Mesenchymal stem cell (in vitro differentiated cells and primary cell): ENCODE measurements around the gene MRPL50.

Experiments
- DNase-seq: peaks from one replicate; pipeline ENCODE4 v3.0.0-alpha.2; 2013
- H2AFZ ChIP-seq: one replicate; pipeline ENCODE4 v1.6.1; 2013; ENCODE audit warnings: low read depth, mild to moderate bottlenecking, control low read depth, inconsistent platforms, low read length, moderate library complexity
- H2AK5ac ChIP-seq: 2 replicates; pipeline ENCODE4 v1.6.1; 2013; ENCODE audit warnings: low read length, moderate library complexity, mild to moderate bottlenecking, inconsistent platforms; ENCODE audit not compliant: severe bottlenecking
- H2BK120ac ChIP-seq: one replicate; pipeline ENCODE4 v1.6.1; 2013; ENCODE audit warnings: low read depth, mild to moderate bottlenecking, inconsistent platforms, low read length, moderate library complexity
- H2BK12ac ChIP-seq, 2 experiments: one replicate each; pipeline ENCODE4 v1.6.1; 2013; ENCODE audit warnings: inconsistent platforms in 2 of 2, low read length in 2 of 2, mild to moderate bottlenecking in 2 of 2, moderate library complexity in 2 of 2, control low read depth in 1 of 2
- H2BK15ac ChIP-seq: one replicate; pipeline ENCODE4 v1.6.1; 2013; ENCODE audit warnings: mild to moderate bottlenecking, low read depth, inconsistent platforms; ENCODE audit not compliant: poor library complexity, severe bottlenecking
- H2BK5ac ChIP-seq: 2 replicates; pipeline ENCODE4 v1.6.1; 2013; ENCODE audit warnings: low read depth, mild to moderate bottlenecking, low read length, control low read depth, inconsistent platforms; ENCODE audit not compliant: poor library complexity, severe bottlenecking
- H3K14ac ChIP-seq, 2 experiments: one replicate each; pipeline ENCODE4 v1.6.1; 2013; ENCODE audit warnings: inconsistent platforms in 2 of 2, low read length in 2 of 2, control low read depth in 1 of 2, mild to moderate bottlenecking in 1 of 2, moderate library complexity in 1 of 2
- H3K18ac ChIP-seq, 2 experiments: one replicate each; pipeline ENCODE4 v1.6.1; 2013; ENCODE audit warnings: inconsistent platforms in 2 of 2, low read length in 2 of 2, control low read depth in 1 of 2, low read depth in 1 of 2, mild to moderate bottlenecking in 1 of 2
- H3K23ac ChIP-seq, 2 experiments: one replicate each; pipeline ENCODE4 v1.6.1; 2013; ENCODE audit warnings: inconsistent platforms in 2 of 2, low read length in 2 of 2, mild to moderate bottlenecking in 2 of 2, moderate library complexity in 2 of 2, control low read depth in 1 of 2
- H3K27ac ChIP-seq: 2 replicates; pipeline ENCODE4 v1.5.1; 2013; ENCODE audit warnings: mild to moderate bottlenecking, moderate library complexity, low read length, control low read depth, inconsistent platforms; ENCODE audit not compliant: poor library complexity, severe bottlenecking
- H3K27me3 ChIP-seq, 2 experiments: 2 replicates each; pipeline versions ENCODE4 v1.6.1 to v1.7.0; 2013; ENCODE audit warnings: low read length in 2 of 2, mild to moderate bottlenecking in 2 of 2, moderate library complexity in 2 of 2, control low read depth in 1 of 2, inconsistent platforms in 1 of 2; ENCODE audit not compliant: control insufficient read depth in 1 of 2, insufficient read depth in 1 of 2
- H3K36me3 ChIP-seq, 2 experiments: 2 replicates each; pipeline versions ENCODE4 v1.6.1 to v1.7.0; 2013; ENCODE audit warnings: low read length in 2 of 2, control low read depth in 1 of 2, inconsistent platforms in 1 of 2, low read depth in 1 of 2, mild to moderate bottlenecking in 1 of 2; ENCODE audit not compliant: insufficient read depth in 2 of 2, control insufficient read depth in 1 of 2
- H3K4ac ChIP-seq, 2 experiments: one replicate each; pipeline ENCODE4 v1.6.1; 2013; ENCODE audit warnings: inconsistent platforms in 2 of 2, low read length in 2 of 2, mild to moderate bottlenecking in 2 of 2, moderate library complexity in 2 of 2, control low read depth in 1 of 2, low read depth in 1 of 2
- H3K4me1 ChIP-seq: 2 replicates; pipeline ENCODE4 v1.6.1; 2013; ENCODE audit warnings: low read depth, low read length, control low read depth; ENCODE audit not compliant: control insufficient read depth, insufficient read depth
- H3K4me2 ChIP-seq: 2 replicates; pipeline ENCODE4 v1.6.1; 2013; ENCODE audit warnings: low read length, mild to moderate bottlenecking, inconsistent platforms; ENCODE audit not compliant: poor library complexity, severe bottlenecking
- H3K4me3 ChIP-seq, 2 experiments: 2 replicates each; pipeline versions ENCODE4 v1.5.1 to v1.7.0; 2013; ENCODE audit warnings: low read length in 2 of 2, mild to moderate bottlenecking in 2 of 2, control low read depth in 1 of 2, low read depth in 1 of 2; ENCODE audit not compliant: insufficient read depth in 1 of 2
- H3K79me1 ChIP-seq: replicated peaks from 2 replicates; pipeline ENCODE4 v1.6.1; 2013; ENCODE audit warnings: mild to moderate bottlenecking, control low read depth, low read length, inconsistent platforms; ENCODE audit not compliant: poor library complexity, severe bottlenecking
- H3K9ac ChIP-seq: 2 replicates; pipeline ENCODE4 v1.7.0; 2013; ENCODE audit warnings: mild to moderate bottlenecking, low read length, moderate library complexity
- H3K9me3 ChIP-seq: 2 replicates; pipeline ENCODE4 v1.7.0; 2013; ENCODE audit warnings: mild to moderate bottlenecking, low read length; ENCODE audit not compliant: control insufficient read depth
- H4K8ac ChIP-seq: one replicate; pipeline ENCODE4 v1.6.1; 2013; ENCODE audit warnings: inconsistent platforms, mild to moderate bottlenecking, low read length, moderate library complexity
- H4K91ac ChIP-seq: one replicate; pipeline ENCODE4 v1.6.1; 2013; ENCODE audit warnings: mild to moderate bottlenecking, low read length, inconsistent platforms

The MRPL50 gene

GRCh38 chr9:101341958-101342357 is 56.5 kb downstream of the MRPL50 start:
- H3K4me3 ChIP-seq = no peak overlapping the region
- no peak overlapping the region for H2AK5ac ChIP-seq
- H3K27me3 ChIP-seq = peaks cover 0 to 3% of the 10 kb centered on the region in 2 experiments
- no peak overlapping the region for H4K91ac ChIP-seq
- H2BK5ac ChIP-seq = no peak overlapping the region
- H2BK12ac ChIP-seq = no peak overlapping the region
- H3K36me3 ChIP-seq = no peaks in the 10 kb centered on the region
- no peak overlapping the region for H3K14ac ChIP-seq
- H3K27ac ChIP-seq = no peak overlapping the region
- no peaks in the 10 kb centered on the region for H3K9me3 ChIP-seq
- no peak overlapping the region for H2BK15ac ChIP-seq
- H2AFZ ChIP-seq = no peak overlapping the region
- no peak overlapping the region for H3K4me2 ChIP-seq
- no peak for DNase-seq
- H2BK120ac ChIP-seq = no peak overlapping the region
- H3K4ac ChIP-seq = no peak overlapping the region
- H4K8ac ChIP-seq = no peak overlapping the region
- no peaks in the 10 kb centered on the region for H3K4me1 ChIP-seq
- no peaks in the 10 kb centered on the region for H3K79me1 ChIP-seq
- H3K18ac ChIP-seq = no peak overlapping the region
- no peak overlapping the region for H3K23ac ChIP-seq
- H3K9ac ChIP-seq = no peak overlapping the region
